ENCODE measurements around the gene VSIG8.

DNA sequence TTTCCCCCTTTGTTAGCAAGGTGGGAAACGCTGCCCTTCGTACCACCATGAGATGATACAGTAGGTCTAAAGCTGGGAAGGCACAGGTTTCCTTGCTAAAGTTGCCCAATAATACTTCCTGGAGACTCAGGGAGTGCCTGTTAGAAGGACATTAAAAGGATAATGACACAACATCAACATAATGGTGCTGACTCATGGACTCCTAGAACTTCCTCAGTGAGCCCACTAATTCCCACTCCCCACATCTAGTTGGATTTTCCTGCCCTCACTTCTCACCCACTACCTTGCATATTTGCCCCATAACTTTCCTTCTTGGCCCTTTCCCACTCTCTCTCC, 20.0 kb upstream of the VSIG8 start:
- no peak for TF ChIP-seq RAD21 (IDR thresholded peaks at IDR 0.05; ENCODE audit: low read depth)
- TF ChIP-seq, protein P1, sequence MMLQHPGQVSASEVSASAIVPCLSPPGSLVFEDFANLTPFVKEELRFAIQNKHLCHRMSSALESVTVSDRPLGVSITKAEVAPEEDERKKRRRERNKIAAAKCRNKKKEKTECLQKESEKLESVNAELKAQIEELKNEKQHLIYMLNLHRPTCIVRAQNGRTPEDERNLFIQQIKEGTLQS (IDR thresholded peaks at IDR 0.05) = no peak
- TF ChIP-seq, protein P2, sequence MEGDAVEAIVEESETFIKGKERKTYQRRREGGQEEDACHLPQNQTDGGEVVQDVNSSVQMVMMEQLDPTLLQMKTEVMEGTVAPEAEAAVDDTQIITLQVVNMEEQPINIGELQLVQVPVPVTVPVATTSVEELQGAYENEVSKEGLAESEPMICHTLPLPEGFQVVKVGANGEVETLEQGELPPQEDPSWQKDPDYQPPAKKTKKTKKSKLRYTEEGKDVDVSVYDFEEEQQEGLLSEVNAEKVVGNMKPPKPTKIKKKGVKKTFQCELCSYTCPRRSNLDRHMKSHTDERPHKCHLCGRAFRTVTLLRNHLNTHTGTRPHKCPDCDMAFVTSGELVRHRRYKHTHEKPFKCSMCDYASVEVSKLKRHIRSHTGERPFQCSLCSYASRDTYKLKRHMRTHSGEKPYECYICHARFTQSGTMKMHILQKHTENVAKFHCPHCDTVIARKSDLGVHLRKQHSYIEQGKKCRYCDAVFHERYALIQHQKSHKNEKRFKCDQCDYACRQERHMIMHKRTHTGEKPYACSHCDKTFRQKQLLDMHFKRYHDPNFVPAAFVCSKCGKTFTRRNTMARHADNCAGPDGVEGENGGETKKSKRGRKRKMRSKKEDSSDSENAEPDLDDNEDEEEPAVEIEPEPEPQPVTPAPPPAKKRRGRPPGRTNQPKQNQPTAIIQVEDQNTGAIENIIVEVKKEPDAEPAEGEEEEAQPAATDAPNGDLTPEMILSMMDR (IDR thresholded peaks at IDR 0.05 in 2 of 3, conservative IDR thresholded peaks at IDR 0.05 in 1 of 3; ENCODE audit: borderline replicate concordance in 1 of 3, insufficient read depth in 1 of 3, low read depth in 2 of 3, low read length in 2 of 3) = no peak
- TF ChIP-seq POLR2AphosphoS5 (IDR thresholded peaks at IDR 0.05; ENCODE audit: low read depth, low read length) = no peak
- TF ChIP-seq POLR2A (IDR thresholded peaks at IDR 0.05; ENCODE audit: borderline replicate concordance, extremely low read depth, insufficient read depth, insufficient read length) = no peak
